Caco-2 (cell line): ENCODE results near the gene NKTR. TPM values are rescaled to one million over a fixed set of nuclear protein-coding genes. Genes with fewer than 3 reads are reported as not detected.

Experiments used
- BruUV-seq: library from RNA; stranded (reverse); fragments of 400-500 nt; replicated peaks from 2 replicates; lab custom pipeline; 2021; lab: Mats Ljungman, UMichigan
- CTCF ChIA-PET: fragments of 300-600 bp; sonication (Branson Sonifier 250); formaldehyde crosslinking; loops from one replicate; lab custom pipeline; 2022; ENCODE audit warnings: antibody characterized with exemption; lab: Charles Lee
- POLR2A ChIA-PET: fragments of 300-600 bp; sonication (Branson Sonifier 250); formaldehyde crosslinking; loops from one replicate; lab custom pipeline; 2022; ENCODE audit warnings: antibody characterized with exemption; lab: Charles Lee
- DNase-seq, 2 experiments: peaks; one replicate each; pipeline versions ENCODE4 v3.0.0 to v3.0.0-alpha.2; 2020 to 2022
- H3K27me3 ChIP-seq: replicated peaks from 2 replicates; pipeline ENCODE4 v1.6.0; 2011; ENCODE audit warnings: low read length; ENCODE audit not compliant: control insufficient read depth, insufficient read depth
- H3K36me3 ChIP-seq: 2 replicates; pipeline ENCODE4 v1.5.1; 2011; ENCODE audit warnings: low read length; ENCODE audit not compliant: control insufficient read depth, insufficient read depth
- H3K4me1 ChIP-seq: fragments of 250-450 bp; sonication (Bioruptor Pico); 2 replicates; pipeline ENCODE4 v1.5.1; 2020; ENCODE audit warnings: mild to moderate bottlenecking
- H3K4me3 ChIP-seq: 2 replicates; pipeline ENCODE4 v1.5.1; 2011; ENCODE audit warnings: low read depth, mild to moderate bottlenecking, control low read depth, low read length
- H3K9me3 ChIP-seq: fragments of 250-450 bp; sonication (Bioruptor Pico); 2 replicates; pipeline ENCODE4 v1.5.1; 2020; ENCODE audit warnings: mild to moderate bottlenecking, moderate library complexity
- H3K27ac Mint-ChIP-seq: one replicate; pipeline ENCODE4 v1.8.0; 2022; ENCODE audit warnings: mixed read lengths; ENCODE audit not compliant: unreplicated experiment
- H3K27me3 Mint-ChIP-seq: one replicate; pipeline ENCODE4 v1.8.0; 2022; ENCODE audit warnings: mixed read lengths; ENCODE audit not compliant: insufficient read depth, unreplicated experiment
- H3K36me3 Mint-ChIP-seq: one replicate; pipeline ENCODE4 v1.8.0; 2022; ENCODE audit warnings: mild to moderate bottlenecking, mixed read lengths; ENCODE audit not compliant: insufficient read depth, unreplicated experiment
- H3K4me1 Mint-ChIP-seq: one replicate; pipeline ENCODE4 v1.8.0; 2022; ENCODE audit warnings: low read depth, mixed read lengths; ENCODE audit not compliant: unreplicated experiment
- H3K4me3 Mint-ChIP-seq: one replicate; pipeline ENCODE4 v1.8.0; 2022; ENCODE audit warnings: mild to moderate bottlenecking, moderate library complexity, mixed read lengths; ENCODE audit not compliant: unreplicated experiment
- H3K9me3 Mint-ChIP-seq: one replicate; pipeline ENCODE4 v1.8.0; 2022; ENCODE audit warnings: mixed read lengths; ENCODE audit not compliant: unreplicated experiment
- CTCF ChIP-seq, 2 experiments: fragments of 200-600 bp in 1 of 2; IDR thresholded peaks; 1 replicate in 1 of 2; 2 replicates in 1 of 2; pipeline versions ENCODE4 v1.5.1 to v1.8.0; 2011 to 2022; ENCODE audit warnings: antibody characterized with exemption in 1 of 2, control low read depth in 1 of 2, inconsistent platforms in 1 of 2, low read depth in 1 of 2, low read length in 1 of 2, mild to moderate bottlenecking in 1 of 2, moderate library complexity in 1 of 2; ENCODE audit not compliant: insufficient read depth in 1 of 2, severe bottlenecking in 1 of 2, unreplicated experiment in 1 of 2
- intact Hi-C: fragments of 100-400 bp; cut with micrococcal nuclease; formaldehyde crosslinking; loops from one replicate; pipeline ENCODE4 v1.10.0; 2022; ENCODE audit not compliant: unreplicated experiment
- total RNA-seq: library from RNA; stranded (reverse); gene quantifications from 2 replicates; pipeline ENCODE4 v1.2.3, GENCODE V29; 2022

NKTR gene
- total RNA-seq, 1 experiment from 2014 or later = 66.6 TPM

GRCh38 chr3:42681361-42682038 is 81.0 kb downstream of the NKTR start:
- no peak for TF ChIP-seq CTCF (IDR thresholded peaks at IDR 0.05; ENCODE audit: insufficient read depth in 1 of 2, low read depth in 1 of 2, low read length in 1 of 2, severe bottlenecking in 1 of 2, unreplicated experiment in 1 of 2)
- Mint-ChIP-seq H3K4me3 (no peak overlapping the region), H3K27ac (no peak overlapping the region), H3K4me1 (no peaks in the 10 kb centered on the region), H3K9me3 (peaks cover 8% of the 10 kb centered on the region), H3K36me3 (no peaks in the 10 kb centered on the region), H3K27me3 (peaks cover 16% of the 10 kb centered on the region)
- Histone ChIP-seq H3K36me3 (no peaks in the 10 kb centered on the region), H3K27me3 (no peaks in the 10 kb centered on the region), H3K4me1 (no peaks in the 10 kb centered on the region), H3K9me3 (no peaks in the 10 kb centered on the region), H3K4me3 (no peak overlapping the region)
- ChIA-PET CTCF (no interaction called here), POLR2A (no interaction called here)
- no peak for DNase-seq
- no TSS peak for BruUV-seq
- intact Hi-C loops = no loop called here

DNA sequence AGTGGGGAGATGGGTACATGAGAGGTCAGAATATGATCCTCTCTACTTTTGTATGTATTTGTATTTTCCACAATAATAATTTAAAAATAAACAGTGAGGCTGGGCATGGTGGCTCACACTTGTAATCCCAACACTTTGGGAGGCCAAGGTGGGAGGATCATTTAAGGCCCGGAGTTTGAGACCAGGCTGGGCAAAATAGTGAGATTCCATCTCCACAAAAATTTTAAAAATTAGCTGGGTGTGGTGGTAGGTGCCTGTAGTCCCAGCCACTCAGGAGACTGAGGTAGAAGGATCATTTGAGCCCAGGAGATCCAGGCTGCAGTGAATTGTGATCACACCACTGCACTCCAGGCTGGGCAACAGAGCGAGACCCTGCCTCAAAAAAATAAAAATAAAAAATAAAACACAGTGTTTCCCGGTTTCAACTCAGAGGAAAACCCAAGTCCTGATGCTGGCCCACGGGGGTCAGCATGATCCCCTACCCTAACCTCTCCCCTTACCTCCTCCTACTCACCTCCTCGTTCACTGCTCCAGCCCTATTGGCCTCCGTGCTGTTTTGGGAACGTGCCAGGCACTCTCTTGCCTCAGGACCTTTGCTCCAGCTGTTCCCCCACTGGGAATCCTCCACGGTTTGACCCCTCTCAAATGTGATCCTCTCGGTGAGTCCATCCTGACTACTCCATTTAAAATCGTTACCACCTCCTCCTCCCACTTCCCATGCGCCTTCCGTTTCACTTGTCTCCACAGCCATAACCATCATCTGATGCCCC is 82.0 kb downstream of the NKTR start:
- peak in 1 of 2 experiments; percentile 13 for DNase-seq
- Histone ChIP-seq H3K27me3 (no peaks in the 10 kb centered on the region), H3K9me3 (no peaks in the 10 kb centered on the region), H3K4me1 (no peaks in the 10 kb centered on the region), H3K4me3 (no peak overlapping the region), H3K36me3 (no peaks in the 10 kb centered on the region)
- Mint-ChIP-seq H3K27me3 (peaks cover 14% of the 10 kb centered on the region), H3K9me3 (no peaks in the 10 kb centered on the region), H3K36me3 (no peaks in the 10 kb centered on the region), H3K27ac (no peak overlapping the region), H3K4me1 (no peaks in the 10 kb centered on the region), H3K4me3 (no peak overlapping the region)
- ChIA-PET CTCF (no interaction called here), POLR2A (no interaction called here)
- intact Hi-C loops = no loop called here
- no TSS peak for BruUV-seq
- TF ChIP-seq CTCF (IDR thresholded peaks at IDR 0.05; ENCODE audit: insufficient read depth in 1 of 2, low read depth in 1 of 2, low read length in 1 of 2, severe bottlenecking in 1 of 2, unreplicated experiment in 1 of 2) = no peak

- Mint-ChIP-seq H3K36me3 (no peaks in the 10 kb centered on the region), H3K4me3 (no peak overlapping the region), H3K9me3 (no peaks in the 10 kb centered on the region), H3K27ac (no peak overlapping the region), H3K27me3 (peaks cover 5% of the 10 kb centered on the region), H3K4me1 (no peaks in the 10 kb centered on the region)
- Histone ChIP-seq H3K4me3 (no peak overlapping the region), H3K27me3 (no peaks in the 10 kb centered on the region), H3K36me3 (no peaks in the 10 kb centered on the region), H3K9me3 (no peaks in the 10 kb centered on the region), H3K4me1 (no peaks in the 10 kb centered on the region)
- BruUV-seq = no TSS peak
- ChIA-PET POLR2A (no interaction called here), CTCF (no interaction called here)
- DNase-seq = peak; percentile 23 to 70
- intact Hi-C loops = no loop called here
- TF ChIP-seq CTCF (IDR thresholded peaks at IDR 0.05; ENCODE audit: insufficient read depth in 1 of 2, low read depth in 1 of 2, low read length in 1 of 2, severe bottlenecking in 1 of 2, unreplicated experiment in 1 of 2) = no peak
Measured at GRCh38 chr3:42683875-42684598, 83.6 kb downstream of the NKTR start.
